Measurements from ENCODE around the gene AMOTL1. TPM values are rescaled to one million over a fixed set of nuclear protein-coding genes. Genes with fewer than 3 reads are reported as not detected.

The AMOTL1 gene
- total and polyA plus RNA-seq, 2 of the 8 experiments (the other 6 are each of a cell fraction or from before 2014, with no cell fraction given) = 9.0 to 27.6 TPM

DNA sequence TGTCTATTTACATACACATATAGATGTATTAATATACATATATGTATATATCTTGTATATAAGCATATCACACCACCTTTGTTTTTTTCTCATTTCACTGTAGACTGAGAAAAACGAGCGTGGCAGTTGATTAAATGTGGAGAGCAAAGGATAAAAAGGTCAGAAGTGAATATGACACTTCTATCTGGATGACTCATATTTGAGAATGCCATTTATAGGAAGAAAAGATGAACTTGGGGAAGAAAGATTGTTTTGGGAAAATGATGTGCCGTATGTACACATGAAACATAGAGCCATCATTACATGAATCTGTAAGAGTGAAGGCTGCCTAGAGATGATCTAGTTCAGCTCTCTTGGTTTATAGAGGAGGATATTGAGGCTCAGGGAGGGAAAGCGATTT, 28.7 kb downstream of the AMOTL1 start:
- no peak overlapping the region for H3K27ac ChIP-seq (ENCODE audit: low read depth, low read length)
- H3K4me1 ChIP-seq (replicated peaks in 1 of 4; ENCODE audit: control insufficient read depth in 3 of 4, insufficient read depth in 4 of 4, low read length in 3 of 4) = no peaks in the 10 kb centered on the region
- H3K18ac ChIP-seq (ENCODE audit: extremely low read depth, low read length) = no peak overlapping the region
- DNase-seq (ENCODE audit: low read depth in 1 of 2, low spot score in 2 of 2) (no peak), FAIRE-seq (no peak)
- no peak overlapping the region for H2BK12ac ChIP-seq (ENCODE audit: low read depth, low read length)
- WGBS, 2 experiments (ENCODE audit: extremely low coverage in 1 of 2, insufficient coverage in 1 of 2, insufficient read length in 1 of 2, insufficient replicate concordance in 2 of 2, low coverage in 1 of 2, low lambda C conversion rate in 2 of 2, missing lambda C conversion rate in 1 of 2) = 85% methylated on average over 4 of the region's 4 CpGs; no CpG with 5 or more reads in 1 of the 2 experiments
- H3K27me3 ChIP-seq (replicated peaks in 1 of 4; ENCODE audit: control insufficient read depth in 3 of 4, extremely low read depth in 1 of 4, insufficient read depth in 3 of 4, low read length in 3 of 4) = no peaks in the 10 kb centered on the region
- TF ChIP-seq NRF1 (IDR thresholded peaks at IDR 0.05; ENCODE audit: low read depth, low read length) = no peak
- no peak for TF ChIP-seq TAF7 (optimal IDR thresholded peaks at IDR 0.05; ENCODE audit: borderline replicate concordance, low read depth, low read length)
- no peak for TF ChIP-seq JUND (IDR thresholded peaks at IDR 0.05; ENCODE audit: low read length)
- no peak for TF ChIP-seq GABPA (IDR thresholded peaks at IDR 0.05; ENCODE audit: borderline replicate concordance, insufficient read depth, low read length)
- no peak for TF ChIP-seq SP1 (IDR thresholded peaks at IDR 0.05; ENCODE audit: low read depth, low read length)
- TF ChIP-seq POU5F1 (IDR thresholded peaks at IDR 0.05; ENCODE audit: low read depth, low read length) = no peak
- TF ChIP-seq CREB1 (IDR thresholded peaks at IDR 0.05) = no peak
- no peak for TF ChIP-seq SUZ12 (IDR thresholded peaks at IDR 0.05; ENCODE audit: low read length)
- TF ChIP-seq SIN3A (conservative IDR thresholded peaks at IDR 0.05 in 1 of 2, IDR thresholded peaks at IDR 0.05 in 1 of 2; ENCODE audit: low read depth in 1 of 2, low read length in 2 of 2) = no peak
- TF ChIP-seq CBX8 (IDR thresholded peaks at IDR 0.05; ENCODE audit: borderline replicate concordance, low read depth, low read length) = no peak
- no peaks in the 10 kb centered on the region; the same call in 1 of the 2 replicates for H3K23me2 ChIP-seq (ENCODE audit: low read depth, low read length)
- peaks cover 0 to 44% of the 10 kb centered on the region in 2 experiments; a peak in 3 of 4 replicates for H3K79me2 ChIP-seq (ENCODE audit: control insufficient read depth in 1 of 2, insufficient read depth in 2 of 2, low read length in 2 of 2)
- H3K9ac ChIP-seq (replicated peaks in 1 of 4; ENCODE audit: extremely low read depth in 1 of 4, low read depth in 3 of 4, low read length in 3 of 4) = no peak overlapping the region
- no peak overlapping the region for H2BK20ac ChIP-seq (ENCODE audit: low read length)
- H2BK5ac ChIP-seq (ENCODE audit: low read depth, low read length) = no peak overlapping the region
- ChIA-PET CTCF (ENCODE audit: partially characterized antibody) (interaction anchor here (1.9 to 2.0 kb wide), 2 partner anchors 10 to 174 kb away, joined by 4 to 6 read pairs; no protein-coding TSS in a partner anchor), POLR2A (ENCODE audit: partially characterized antibody) (no interaction called here)
- no peak overlapping the region for H2AK5ac ChIP-seq (ENCODE audit: low read depth, low read length)
- H2BK120ac ChIP-seq (replicated peaks; ENCODE audit: low read depth, low read length) = no peak overlapping the region
- peaks cover 0 to 8% (median 4%) of the 10 kb centered on the region in 4 experiments; a peak in 4 of 8 replicates for H3K36me3 ChIP-seq (ENCODE audit: control insufficient read depth in 2 of 4, insufficient read depth in 4 of 4, low read length in 3 of 4)
- H3K4me3 ChIP-seq (ENCODE audit: extremely low read depth in 1 of 4, insufficient read depth in 2 of 4, low read depth in 3 of 4, low read length in 4 of 4) = no peak overlapping the region
- no peaks in the 10 kb centered on the region for H3K9me3 ChIP-seq (ENCODE audit: insufficient read depth in 2 of 2, low read depth in 1 of 2, low read length in 1 of 2)
- no peak overlapping the region for H3K56ac ChIP-seq (replicated peaks; ENCODE audit: insufficient read length, low read depth, low read length)
- no peak overlapping the region for H4K5ac ChIP-seq (ENCODE audit: insufficient read length, low read depth, low read length)
- H2BK15ac ChIP-seq (ENCODE audit: low read length) = no peak overlapping the region
- no peak overlapping the region for H3K4ac ChIP-seq (replicated peaks; ENCODE audit: insufficient read length, low read depth, low read length)
- no peak overlapping the region for H3K4me2 ChIP-seq (ENCODE audit: insufficient read depth in 1 of 2, low read depth in 2 of 2, low read length in 2 of 2)
- H4K20me1 ChIP-seq (replicated peaks in 1 of 2; ENCODE audit: control insufficient read depth in 1 of 2, insufficient read depth in 2 of 2, low read length in 2 of 2) = peaks cover 0 to 7% of the 10 kb centered on the region in 2 experiments
- no peak overlapping the region for H2AFZ ChIP-seq (ENCODE audit: low read length)
- H3K79me1 ChIP-seq (ENCODE audit: low read depth, low read length) = peaks cover 4% of the 10 kb centered on the region; the same call in 1 of the 2 replicates
- no peak overlapping the region for H3K23ac ChIP-seq (ENCODE audit: insufficient read length)
- H4K91ac ChIP-seq (replicated peaks; ENCODE audit: insufficient read length, low read length) = no peak overlapping the region
- no peak overlapping the region for H3K14ac ChIP-seq (ENCODE audit: insufficient read length)
- no peak overlapping the region for H4K8ac ChIP-seq (ENCODE audit: extremely low read depth, insufficient read depth, low read length)
